ENCODE measurements around the gene HOXD12. TPM values are rescaled to one million over a fixed set of nuclear protein-coding genes. Genes with fewer than 3 reads are reported as not detected.

Gene HOXD12
- total RNA-seq, 1 donor from 2014 or later = not detected

GRCh38 chr2:176080540-176081375, 18.8 kb upstream of the HOXD12 start:
- no peak for FAIRE-seq
- DNase-seq (ENCODE audit: low spot score in 2 of 2) = peak in 1 of 2 donors; percentile 52

GRCh38 chr2:176081376-176081836, 18.2 kb upstream of the HOXD12 start:
- peak in 1 of 2 donors; percentile 41 for DNase-seq (ENCODE audit: low spot score in 2 of 2)
- no peak for FAIRE-seq

- peak in 1 of 2 donors; percentile 51 for DNase-seq (ENCODE audit: low spot score in 2 of 2)
- no peak for FAIRE-seq
These were observed 17.6 kb upstream of the HOXD12 start for GRCh38 chr2:176081837-176082524.

- FAIRE-seq = no peak
- DNase-seq (ENCODE audit: low spot score in 2 of 2) = no peak
These were observed 17.1 kb upstream of the HOXD12 start for GRCh38 chr2:176082525-176082823.

- no peak for FAIRE-seq
These were observed 16.5 kb upstream of the HOXD12 start for GRCh38 chr2:176082824-176083751.

GRCh38 chr2:176083796-176084261, 15.8 kb upstream of the HOXD12 start, which contains the start of gene EVX2:
Gene EVX2 (minus strand): TSS chr2:176083962. CDS start chr2:176083776, 186 bp downstream.
- FAIRE-seq = no peak
- peak in 1 of 2 donors; percentile 31 for DNase-seq (ENCODE audit: low spot score in 2 of 2)

More at GRCh38 chr2:176082824-176083751, 16.5 kb upstream of the HOXD12 start:
- peak in 1 of 2 donors; percentile 27 for DNase-seq (ENCODE audit: low spot score in 2 of 2)

- no peak for FAIRE-seq
These were observed 14.9 kb upstream of the HOXD12 start for GRCh38 chr2:176084611-176085119.

GRCh38 chr2:176085120-176085788, 14.3 kb upstream of the HOXD12 start:
- no peak for DNase-seq (ENCODE audit: low spot score in 2 of 2)

More at GRCh38 chr2:176084611-176085119, 14.9 kb upstream of the HOXD12 start:
- DNase-seq (ENCODE audit: low spot score in 2 of 2) = no peak

GRCh38 chr2:176085861-176086771, 13.5 kb upstream of the HOXD12 start:
- FAIRE-seq = no peak
- peak in 1 of 2 donors; percentile 72 for DNase-seq (ENCODE audit: low spot score in 2 of 2)

More at GRCh38 chr2:176085120-176085788, 14.3 kb upstream of the HOXD12 start:
- FAIRE-seq = no peak

GRCh38 chr2:176087330-176088047, 12.1 kb upstream of the HOXD12 start:
- DNase-seq (ENCODE audit: low spot score in 2 of 2) (no peak), FAIRE-seq (no peak)

- no peak for FAIRE-seq
These were observed 11.3 kb upstream of the HOXD12 start for GRCh38 chr2:176088048-176088936.

GRCh38 chr2:176088937-176089842, 10.4 kb upstream of the HOXD12 start:
- no peak for FAIRE-seq
- no peak for DNase-seq (ENCODE audit: low spot score in 2 of 2)

More at GRCh38 chr2:176088048-176088936, 11.3 kb upstream of the HOXD12 start:
- peak in 1 of 2 donors; percentile 62 for DNase-seq (ENCODE audit: low spot score in 2 of 2)

GRCh38 chr2:176089843-176090395, 9.7 kb upstream of the HOXD12 start:
- no peak for FAIRE-seq
- DNase-seq (ENCODE audit: low spot score in 2 of 2) = no peak

GRCh38 chr2:176090862-176091261, 8.7 kb upstream of the HOXD12 start:
- FAIRE-seq (no peak), DNase-seq (ENCODE audit: low spot score in 2 of 2) (no peak)
